ENCODE data around the gene TIGD1.
"Not testable (repeated sequence)": the region's sequence is repeated elsewhere in the genome, so short reads cannot be mapped to it uniquely, and the experiment has no call there.

TIGD1 gene

DNA sequence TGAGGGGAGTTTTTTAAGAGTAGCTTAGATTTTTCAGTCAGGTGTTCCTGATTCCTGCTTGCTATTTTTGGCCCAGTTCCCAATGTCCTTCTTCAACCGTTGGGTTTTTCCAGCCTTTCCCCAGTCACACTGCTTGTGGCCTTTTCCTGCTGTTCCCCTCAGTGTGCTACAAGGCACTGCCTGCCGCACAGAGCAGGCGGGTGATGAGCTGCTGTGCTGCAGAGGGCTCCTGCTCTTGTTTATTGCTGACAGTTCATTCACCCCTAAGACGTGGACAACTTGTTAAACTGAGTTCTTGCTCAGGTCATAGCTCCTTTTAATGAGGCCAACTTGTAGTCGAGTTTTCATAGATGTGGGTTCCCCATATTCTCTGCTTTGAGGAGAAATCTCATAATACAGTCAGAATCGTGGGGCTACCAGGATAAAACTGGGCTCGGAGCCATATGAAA, 20.7 kb upstream of the TIGD1 start:
- DNase-seq (ENCODE audit: low spot score) (no peak), FAIRE-seq (no peak)

DNA sequence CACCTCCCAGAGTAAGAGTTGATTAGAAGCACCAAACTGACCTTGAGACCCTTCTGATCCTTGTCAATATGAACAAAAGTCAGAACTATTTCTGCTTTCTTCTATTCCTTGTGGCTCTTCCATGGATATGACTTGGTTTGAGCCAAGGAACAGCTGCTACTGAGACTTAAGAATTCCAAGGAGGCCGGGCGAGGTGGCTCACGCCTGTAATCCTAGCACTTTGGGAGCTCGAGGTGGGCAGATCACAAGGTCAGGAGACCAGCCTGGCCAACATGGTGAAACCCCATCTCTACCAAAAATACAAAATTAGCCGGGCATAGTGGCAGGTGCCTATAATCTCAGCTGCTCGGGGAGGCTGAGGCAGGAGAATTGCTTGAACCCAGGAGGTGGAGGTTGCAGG, 20.1 kb upstream of the TIGD1 start:
- FAIRE-seq; DNase-seq (ENCODE audit: low spot score): not testable (repeated sequence)

GRCh38 chr2:232569541-232569940, 19.2 kb upstream of the TIGD1 start:
- DNase-seq (ENCODE audit: low spot score) = no peak
- FAIRE-seq = no peak

- DNase-seq (ENCODE audit: low spot score) (no peak), FAIRE-seq (no peak)
These were observed 17.8 kb upstream of the TIGD1 start for GRCh38 chr2:232568161-232568560.

DNA sequence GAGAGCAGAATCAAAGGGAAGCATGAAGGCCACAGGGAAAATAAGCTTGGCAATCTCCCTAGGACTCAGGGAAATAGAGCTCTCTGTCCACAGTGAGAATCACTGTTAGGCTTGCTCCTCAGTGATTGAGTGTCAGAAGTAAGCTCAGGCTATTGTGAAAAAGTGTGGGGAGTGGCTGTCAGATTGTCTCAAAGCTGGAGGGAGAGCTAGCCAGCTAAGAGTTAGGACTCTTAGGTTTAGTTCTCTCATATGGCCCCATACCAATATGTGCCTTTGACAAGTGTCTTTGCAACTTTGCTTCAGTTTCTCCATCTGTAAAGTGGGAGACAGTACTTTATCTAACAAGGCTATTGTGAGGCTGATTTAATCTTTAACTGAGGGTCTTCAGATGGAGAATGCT, 17.4 kb upstream of the TIGD1 start:
- no peak for DNase-seq (ENCODE audit: low spot score)
- FAIRE-seq = no peak

- DNase-seq (ENCODE audit: low spot score) (no peak), FAIRE-seq (no peak)
These were observed 13.2 kb upstream of the TIGD1 start for GRCh38 chr2:232563580-232563979.

DNA sequence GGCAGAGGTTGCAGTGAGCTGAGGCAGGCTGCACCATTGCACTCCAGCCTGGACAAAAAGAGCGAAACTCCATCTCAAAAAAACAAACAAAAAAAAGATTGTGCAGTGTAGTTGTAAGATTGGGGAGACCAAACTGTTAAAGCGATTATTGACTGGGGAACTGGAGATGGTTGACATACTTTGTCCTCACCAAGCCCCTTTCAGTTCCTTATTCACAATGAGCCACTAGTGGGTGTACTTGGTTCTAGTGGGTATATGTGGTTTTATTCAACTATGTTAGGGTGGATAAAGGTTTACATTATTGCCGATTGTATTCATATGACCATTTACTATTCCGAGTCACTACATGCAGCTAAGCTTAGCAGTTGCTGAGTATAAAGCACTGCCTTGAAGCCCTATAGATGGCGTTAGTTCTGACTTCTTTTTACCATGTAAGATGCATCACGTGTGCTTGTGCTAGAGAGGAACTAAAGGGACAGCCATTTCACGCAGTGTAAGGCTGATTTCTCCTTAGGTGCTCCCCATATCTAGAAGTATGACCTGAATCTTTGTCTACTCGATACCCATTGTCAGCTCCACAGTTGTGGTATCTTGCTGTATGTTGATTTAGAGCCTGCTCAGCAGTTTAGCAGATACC, 12.3 kb upstream of the TIGD1 start:
- FAIRE-seq (no peak), DNase-seq (ENCODE audit: low spot score) (no peak)

GRCh38 chr2:232556426-232556825, 6.1 kb upstream of the TIGD1 start:
- FAIRE-seq (no peak), DNase-seq (ENCODE audit: low spot score) (no peak)

DNA sequence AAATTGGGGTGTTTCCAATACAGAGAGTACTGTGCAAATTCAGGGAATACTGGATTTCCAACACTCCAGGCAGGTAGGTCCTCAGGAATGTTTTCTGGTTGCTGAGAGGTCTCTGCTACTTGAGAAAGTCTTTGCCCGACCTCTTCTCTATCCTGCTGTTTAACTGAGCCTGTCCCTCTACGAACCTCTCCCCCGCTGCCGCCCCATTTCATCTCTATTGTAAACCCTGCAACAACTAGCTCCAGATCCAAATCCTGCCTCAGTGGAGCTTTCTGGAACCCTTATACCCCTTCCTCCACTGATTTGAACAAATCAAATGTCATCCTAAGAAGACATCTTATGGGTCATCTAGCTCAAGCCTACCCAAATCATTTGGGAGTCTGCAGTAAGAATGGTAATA, 1.4 kb upstream of the TIGD1 start:
- FAIRE-seq (no peak), DNase-seq (ENCODE audit: low spot score) (no peak)

DNA sequence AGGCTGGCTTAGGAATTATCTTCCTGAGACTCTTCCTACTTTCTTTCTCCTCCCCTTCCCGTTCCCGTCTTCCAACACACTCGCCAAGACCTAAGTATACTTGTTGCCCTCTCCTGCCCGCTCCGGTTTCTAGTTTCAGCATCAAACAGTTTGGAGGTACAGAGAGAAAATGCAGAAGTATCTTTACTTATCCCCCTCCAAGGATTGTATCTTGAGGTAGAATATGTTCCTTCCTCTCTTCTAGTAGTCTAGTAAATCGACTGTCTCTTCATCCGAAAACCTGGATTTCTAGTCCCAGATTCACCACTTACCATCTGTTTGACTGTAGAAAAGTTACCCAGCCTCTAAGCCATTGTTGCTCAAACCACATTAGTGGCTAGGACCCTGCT, 887 bp upstream of the TIGD1 start:
- DNase-seq (ENCODE audit: low spot score) (no peak), FAIRE-seq (no peak)

GRCh38 chr2:232549655-232550353, 553 bp downstream of the TIGD1 start:
- no peak for DNase-seq (ENCODE audit: low spot score)

DNA sequence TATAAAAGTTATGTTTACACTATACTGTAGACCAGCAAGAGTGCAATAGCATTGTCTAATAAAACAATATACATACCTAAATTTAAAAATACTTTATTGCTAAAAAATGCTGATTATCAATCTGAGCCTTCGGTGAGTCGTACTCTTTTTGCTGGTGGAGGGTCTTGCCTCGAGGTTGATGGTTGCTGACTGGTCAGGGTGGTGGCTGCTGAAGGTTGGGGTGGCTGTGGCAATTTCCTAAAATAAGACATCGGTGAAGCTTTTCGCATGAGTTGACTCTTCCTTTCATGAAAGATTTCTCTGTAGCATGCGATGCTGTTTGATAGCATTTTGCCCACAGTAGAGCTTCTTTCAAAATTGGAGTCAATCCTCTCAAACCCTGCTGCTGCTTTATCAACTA, 2.4 kb downstream of the TIGD1 start:
- no peak for FAIRE-seq
- DNase-seq (ENCODE audit: low spot score) = no peak

More at GRCh38 chr2:232549655-232550353, 553 bp downstream of the TIGD1 start:
- FAIRE-seq = no peak

DNA sequence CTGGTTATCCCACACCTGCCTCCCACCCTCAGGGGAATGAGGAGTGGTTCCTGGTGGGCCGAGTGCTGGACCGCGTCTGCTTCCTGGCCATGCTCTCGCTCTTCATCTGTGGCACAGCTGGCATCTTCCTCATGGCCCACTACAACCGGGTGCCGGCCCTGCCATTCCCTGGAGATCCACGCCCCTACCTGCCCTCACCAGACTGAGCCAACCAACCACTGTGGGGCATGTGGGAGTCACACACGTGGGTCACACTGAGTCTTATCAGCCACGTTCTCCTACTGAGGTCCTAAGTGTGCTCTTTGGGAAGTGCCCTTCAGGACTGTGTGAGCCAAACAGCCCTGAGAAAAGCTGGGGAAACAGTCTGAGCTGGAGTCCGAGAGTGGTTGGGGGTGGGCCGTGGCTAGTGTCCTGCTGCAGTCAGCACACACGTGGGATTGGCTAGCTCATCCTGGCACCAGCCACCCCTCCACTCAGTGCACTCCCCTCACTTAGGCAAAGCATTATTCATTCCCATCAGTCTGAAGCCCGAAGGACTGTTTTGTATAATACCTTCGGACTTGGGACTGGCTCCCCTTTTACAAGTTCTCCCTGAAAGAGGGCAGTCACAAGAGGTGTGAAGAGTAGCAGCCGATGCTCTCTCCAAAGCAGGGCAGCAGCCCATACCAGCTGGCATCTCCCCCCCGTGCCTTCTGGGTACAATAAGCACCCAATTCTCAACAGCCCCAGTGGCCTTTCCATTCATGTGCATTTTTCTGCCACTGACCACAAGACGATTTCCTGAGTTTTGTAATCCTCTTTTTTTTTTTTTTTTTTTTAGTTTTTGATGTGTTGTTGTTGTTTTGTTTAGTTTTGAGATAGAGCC, 4.6 kb downstream of the TIGD1 start:
- DNase-seq (ENCODE audit: low spot score) (no peak), FAIRE-seq (no peak)

DNA sequence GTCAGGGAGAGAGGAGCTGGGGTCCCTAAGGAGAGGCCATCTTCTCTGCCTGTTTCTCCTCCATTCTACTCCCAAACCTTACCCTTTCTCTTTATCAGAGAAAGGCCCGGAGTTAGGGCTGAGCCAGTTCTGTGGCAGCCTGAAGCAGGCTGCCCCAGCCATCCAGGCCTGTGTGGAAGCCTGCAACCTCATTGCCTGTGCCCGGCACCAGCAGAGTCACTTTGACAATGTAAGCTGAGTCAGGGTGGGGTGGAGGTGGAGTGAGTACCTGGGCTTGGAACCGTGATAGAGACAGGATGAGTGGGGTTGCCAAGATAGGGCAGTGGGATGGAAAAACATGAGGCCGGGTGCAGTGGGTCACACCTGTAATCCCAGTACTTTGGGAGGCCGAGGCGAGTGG, 5.7 kb downstream of the TIGD1 start:
- FAIRE-seq = no peak

GRCh38 chr2:232543928-232544631, 6.3 kb downstream of the TIGD1 start:
- FAIRE-seq (no peak), DNase-seq (ENCODE audit: low spot score) (no peak)

More for the DNA sequence above, 5.7 kb downstream of the TIGD1 start:
- DNase-seq (ENCODE audit: low spot score) = no peak

DNA sequence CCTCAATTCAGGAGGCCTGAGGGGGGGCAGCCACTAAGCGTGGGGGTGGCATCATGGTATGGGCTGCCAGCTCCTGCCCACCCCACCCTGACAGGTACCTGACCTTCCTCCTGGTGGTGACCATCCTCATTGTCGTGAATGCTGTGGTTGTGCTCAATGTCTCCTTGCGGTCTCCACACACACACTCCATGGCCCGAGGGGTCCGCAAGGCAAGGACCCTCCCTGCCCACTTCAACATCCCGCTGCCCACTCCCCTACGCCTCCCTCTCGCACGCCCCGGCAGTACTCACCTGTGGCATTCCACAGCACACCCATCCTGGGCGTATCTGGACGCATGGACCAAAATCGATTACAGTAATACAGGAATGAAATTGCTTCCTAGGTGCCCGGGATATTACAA, 6.9 kb downstream of the TIGD1 start:
- DNase-seq (ENCODE audit: low spot score) = no peak
- FAIRE-seq = no peak

- FAIRE-seq = no peak
- no peak for DNase-seq (ENCODE audit: low spot score)
These were observed 7.5 kb downstream of the TIGD1 start for GRCh38 chr2:232542715-232543467.

GRCh38 chr2:232541961-232542714, 8.2 kb downstream of the TIGD1 start:
- FAIRE-seq (no peak), DNase-seq (ENCODE audit: low spot score) (no peak)

- FAIRE-seq = no peak
- DNase-seq (ENCODE audit: low spot score) = no peak
These were observed 9.0 kb downstream of the TIGD1 start for GRCh38 chr2:232541195-232541960.
